Bronchial epithelial cell (primary cell): Measurements from ENCODE around the gene ERCC6L2. TPM values are rescaled to one million over a fixed set of nuclear protein-coding genes. Genes with fewer than 3 reads are reported as not detected.

Experiments used
- DNase-seq: peaks from one replicate; pipeline ENCODE4 v3.0.0-alpha.2; 2010; ENCODE audit warnings: low read depth
- FAIRE-seq: peaks from 2 replicates; lab custom pipeline; 2011; peaks lifted over from hg19 to GRCh38; lab: Jason Lieb, UNC
- H3K27me3 ChIP-seq: 2 replicates; pipeline ENCODE4 v1.5.1; 2011; ENCODE audit warnings: low read length; ENCODE audit not compliant: control insufficient read depth, insufficient read depth
- H3K36me3 ChIP-seq: 2 replicates; pipeline ENCODE4 v1.5.1; 2011; ENCODE audit warnings: low read length; ENCODE audit not compliant: control insufficient read depth, insufficient read depth
- H3K4me3 ChIP-seq: 2 replicates; pipeline ENCODE4 v1.5.1; 2011; ENCODE audit warnings: mild to moderate bottlenecking, low read depth, low read length, control low read depth
- CTCF ChIP-seq: IDR thresholded peaks from 2 replicates; pipeline ENCODE4 v1.5.1; 2011; ENCODE audit warnings: mild to moderate bottlenecking, moderate library complexity, low read length, control low read depth, inconsistent platforms; ENCODE audit not compliant: insufficient read depth, severe bottlenecking
- total RNA-seq: library from RNA; depleted of rRNA; stranded (reverse); fragments of >200 nt; gene quantifications from 2 replicates; pipeline ENCODE4 v1.2.1, GENCODE V29; 2014

Gene ERCC6L2
- total RNA-seq, 1 donor from 2014 or later = 33.4 TPM

GRCh38 chr9:95939472-95939871 is 64.0 kb downstream of the ERCC6L2 start:
- Histone ChIP-seq H3K27me3 (no peaks in the 10 kb centered on the region), H3K4me3 (no peak overlapping the region), H3K36me3 (no peaks in the 10 kb centered on the region)
- no peak for FAIRE-seq
- no peak for TF ChIP-seq CTCF
- no peak for DNase-seq

- no peak for TF ChIP-seq CTCF
- Histone ChIP-seq H3K27me3 (no peaks in the 10 kb centered on the region), H3K36me3 (no peaks in the 10 kb centered on the region), H3K4me3 (no peak overlapping the region)
- FAIRE-seq (no peak), DNase-seq (no peak)
Observed at GRCh38 chr9:95940265-95940664, 64.8 kb downstream of the ERCC6L2 start.

- no peaks in the 10 kb centered on the region for H3K27me3 ChIP-seq
- TF ChIP-seq CTCF = no peak
- no peak overlapping the region for H3K4me3 ChIP-seq
- DNase-seq = no peak
- no peaks in the 10 kb centered on the region for H3K36me3 ChIP-seq
- no peak for FAIRE-seq
Observed at GRCh38 chr9:95942016-95942415, 66.5 kb downstream of the ERCC6L2 start.

GRCh38 chr9:95947118-95947517 is 71.6 kb downstream of the ERCC6L2 start:
- Histone ChIP-seq H3K36me3 (no peaks in the 10 kb centered on the region), H3K4me3 (no peak overlapping the region), H3K27me3 (no peaks in the 10 kb centered on the region)
- TF ChIP-seq CTCF = no peak
- FAIRE-seq = no peak
- DNase-seq = no peak

GRCh38 chr9:95952471-95952870 is 77.0 kb downstream of the ERCC6L2 start:
- FAIRE-seq (no peak), DNase-seq (no peak)
- Histone ChIP-seq H3K36me3 (peaks cover 1% of the 10 kb centered on the region), H3K4me3 (no peak overlapping the region), H3K27me3 (no peaks in the 10 kb centered on the region)
- no peak for TF ChIP-seq CTCF

GRCh38 chr9:95953986-95954385 is 78.5 kb downstream of the ERCC6L2 start:
- FAIRE-seq (no peak), DNase-seq (no peak)
- peaks cover 1% of the 10 kb centered on the region for H3K36me3 ChIP-seq
- H3K4me3 ChIP-seq = no peak overlapping the region
- no peaks in the 10 kb centered on the region for H3K27me3 ChIP-seq
- TF ChIP-seq CTCF = no peak
